ENCODE results near the gene APRT. TPM values are rescaled to one million over a fixed set of nuclear protein-coding genes. Genes with fewer than 3 reads are reported as not detected.
A peak's percentile ranks its signal among the peaks of the same experiment; 100 is the strongest.

APRT gene
- total and polyA plus RNA-seq, 5 experiments from 2014 or later, result 174 to 492 (median 428) TPM

- DNase-seq (no peak), ATAC-seq (no peak)
- Mint-ChIP-seq H3K4me1 (peaks cover 19 to 37% (median 28%) of the 10 kb centered on the region in 4 donors), H3K27me3 (no peaks in the 10 kb centered on the region), H3K4me3 (no peak overlapping the region), H3K36me3 (peaks cover 0 to 3% (median 0%) of the 10 kb centered on the region in 3 donors), H3K9me3 (no peaks in the 10 kb centered on the region), H3K27ac (peak overlapping the region in 5 of 10 donors; percentile 48 to 84 (median 56))
- POLR2A ChIA-PET, result interaction anchor here (0.6 to 1.8 kb wide), 5 partner anchors 40 to 314 kb away, joined by 3 to 4 read pairs (median 3); partner anchors contain the start of gene APRT
Observed at GRCh38 chr16:88853325-88853941, 41.7 kb upstream of the APRT start.

DNA sequence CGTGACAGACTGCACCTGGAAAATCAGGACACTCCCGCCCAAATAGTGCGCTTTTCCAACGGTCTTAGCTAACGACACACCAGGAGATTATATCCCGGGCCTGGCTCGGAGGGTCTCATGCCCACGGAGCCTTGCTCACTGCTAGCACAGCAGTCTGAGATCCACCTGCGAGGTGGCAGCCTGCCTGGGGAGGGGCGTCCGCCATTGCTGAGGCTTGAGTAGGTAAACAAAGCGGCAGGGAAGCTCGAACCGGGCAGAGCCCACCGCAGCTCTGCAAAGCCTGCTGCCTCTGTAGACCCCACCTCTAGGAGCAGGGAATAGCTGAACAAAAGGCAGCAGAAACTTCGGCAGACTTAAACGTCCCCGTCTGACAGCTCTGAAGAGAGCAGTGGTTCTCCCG, 39.9 kb upstream of the APRT start:
- Mint-ChIP-seq H3K36me3 (no peaks in the 10 kb centered on the region), H3K27me3 (no peaks in the 10 kb centered on the region), H3K27ac (peak overlapping the region in 1 of 10 donors; percentile 12), H3K4me1 (peaks cover 10 to 27% (median 18%) of the 10 kb centered on the region in 4 donors), H3K4me3 (no peak overlapping the region), H3K9me3 (no peaks in the 10 kb centered on the region)
- DNase-seq (no peak), ATAC-seq (no peak)
- POLR2A ChIA-PET, result no interaction called here

- DNase-seq (no peak), ATAC-seq (no peak)
- peak overlapping the region in 1 of 10 donors; percentile 84 for H3K27ac Mint-ChIP-seq
- no peaks in the 10 kb centered on the region for H3K9me3 Mint-ChIP-seq
- H3K27me3 Mint-ChIP-seq, result no peaks in the 10 kb centered on the region
- H3K36me3 Mint-ChIP-seq, result no peaks in the 10 kb centered on the region
- peaks cover 9 to 23% (median 14%) of the 10 kb centered on the region in 4 donors for H3K4me1 Mint-ChIP-seq
- POLR2A ChIA-PET, result no interaction called here
- H3K4me3 Mint-ChIP-seq, result no peak overlapping the region
Observed at GRCh38 chr16:88850531-88851199, 38.9 kb upstream of the APRT start.

GRCh38 chr16:88848557-88848956, 36.8 kb upstream of the APRT start:
- Mint-ChIP-seq H3K9me3 (no peaks in the 10 kb centered on the region), H3K4me1 (peaks cover 0 to 10% (median 4%) of the 10 kb centered on the region in 4 donors), H3K36me3 (peaks cover 0 to 3% (median 0%) of the 10 kb centered on the region in 3 donors), H3K27me3 (no peaks in the 10 kb centered on the region), H3K27ac (no peak overlapping the region), H3K4me3 (no peak overlapping the region)
- ATAC-seq, result no peak
- no peak for DNase-seq
- POLR2A ChIA-PET, result no interaction called here

GRCh38 chr16:88847654-88848053, 35.9 kb upstream of the APRT start:
- peaks cover 0 to 10% (median 4%) of the 10 kb centered on the region in 4 donors for H3K4me1 Mint-ChIP-seq
- H3K4me3 Mint-ChIP-seq, result peak overlapping the region in 1 of 10 donors; percentile 24
- ATAC-seq (no peak), DNase-seq (no peak)
- POLR2A ChIA-PET, result interaction anchor here (1.6 kb wide), 1 partner anchor 10 kb away, joined by 6 read pairs; the partner anchor contains the start of genes GALNS and TRAPPC2L
- no peaks in the 10 kb centered on the region for H3K27me3 Mint-ChIP-seq
- peaks cover 0 to 3% (median 0%) of the 10 kb centered on the region in 3 donors for H3K36me3 Mint-ChIP-seq
- no peak overlapping the region for H3K27ac Mint-ChIP-seq
- H3K9me3 Mint-ChIP-seq, result no peaks in the 10 kb centered on the region

GRCh38 chr16:88846088-88846487, 34.4 kb upstream of the APRT start:
- ATAC-seq (no peak), DNase-seq (no peak)
- POLR2A ChIA-PET, result interaction anchor here (0.7 to 1.6 kb wide), 2 partner anchors 11 to 27 kb away, joined by 6 to 8 read pairs; partner anchors contain the start of genes GALNS and TRAPPC2L
- H3K9me3 Mint-ChIP-seq, result no peaks in the 10 kb centered on the region
- peaks cover 0 to 4% (median 0%) of the 10 kb centered on the region in 4 donors for H3K4me1 Mint-ChIP-seq
- no peaks in the 10 kb centered on the region for H3K27me3 Mint-ChIP-seq
- no peak overlapping the region for H3K27ac Mint-ChIP-seq
- peaks cover 0 to 3% (median 0%) of the 10 kb centered on the region in 3 donors for H3K36me3 Mint-ChIP-seq
- H3K4me3 Mint-ChIP-seq, result no peak overlapping the region

- POLR2A ChIA-PET, result no interaction called here
- DNase-seq, result no peak
- Mint-ChIP-seq H3K9me3 (no peaks in the 10 kb centered on the region), H3K27me3 (no peaks in the 10 kb centered on the region), H3K27ac (no peak overlapping the region), H3K4me1 (peaks cover 0 to 4% (median 0%) of the 10 kb centered on the region in 4 donors), H3K36me3 (peaks cover 0 to 8% (median 4%) of the 10 kb centered on the region in 3 donors), H3K4me3 (no peak overlapping the region)
- no peak for ATAC-seq
Observed at GRCh38 chr16:88844419-88845036, 32.8 kb upstream of the APRT start.

DNA sequence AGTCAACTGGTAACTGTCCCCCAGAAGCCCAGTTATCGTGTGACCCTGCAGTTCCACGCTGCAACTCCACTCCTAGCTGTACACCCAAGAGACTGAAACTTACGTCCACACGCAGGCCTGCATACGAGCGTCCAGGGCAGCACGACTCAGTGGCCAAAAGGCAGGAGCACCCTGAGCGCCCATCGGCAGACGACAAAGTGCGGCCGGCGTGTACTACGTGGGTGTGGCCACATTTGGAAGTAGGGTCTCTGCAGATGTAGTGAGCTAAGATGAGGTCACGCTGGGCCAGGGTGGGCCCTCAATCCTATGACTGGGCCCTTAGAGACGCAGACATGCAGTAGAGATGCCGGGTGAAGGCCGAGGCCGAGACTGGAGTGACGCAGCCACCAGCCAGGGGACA, 31.5 kb upstream of the APRT start:
- POLR2A ChIA-PET, result no interaction called here
- Mint-ChIP-seq H3K4me3 (no peak overlapping the region), H3K9me3 (no peaks in the 10 kb centered on the region), H3K4me1 (peaks cover 0 to 4% (median 0%) of the 10 kb centered on the region in 4 donors), H3K27ac (no peak overlapping the region), H3K27me3 (no peaks in the 10 kb centered on the region), H3K36me3 (peaks cover 0 to 8% (median 4%) of the 10 kb centered on the region in 3 donors)
- DNase-seq, result no peak
- no peak for ATAC-seq

GRCh38 chr16:88842806-88843205, 31.1 kb upstream of the APRT start:
- Mint-ChIP-seq H3K4me3 (no peak overlapping the region), H3K4me1 (peaks cover 0 to 2% (median 0%) of the 10 kb centered on the region in 4 donors), H3K36me3 (peaks cover 0 to 8% (median 4%) of the 10 kb centered on the region in 3 donors), H3K27me3 (no peaks in the 10 kb centered on the region), H3K27ac (no peak overlapping the region), H3K9me3 (no peaks in the 10 kb centered on the region)
- POLR2A ChIA-PET, result no interaction called here
- ATAC-seq, result no peak
- no peak for DNase-seq

DNA sequence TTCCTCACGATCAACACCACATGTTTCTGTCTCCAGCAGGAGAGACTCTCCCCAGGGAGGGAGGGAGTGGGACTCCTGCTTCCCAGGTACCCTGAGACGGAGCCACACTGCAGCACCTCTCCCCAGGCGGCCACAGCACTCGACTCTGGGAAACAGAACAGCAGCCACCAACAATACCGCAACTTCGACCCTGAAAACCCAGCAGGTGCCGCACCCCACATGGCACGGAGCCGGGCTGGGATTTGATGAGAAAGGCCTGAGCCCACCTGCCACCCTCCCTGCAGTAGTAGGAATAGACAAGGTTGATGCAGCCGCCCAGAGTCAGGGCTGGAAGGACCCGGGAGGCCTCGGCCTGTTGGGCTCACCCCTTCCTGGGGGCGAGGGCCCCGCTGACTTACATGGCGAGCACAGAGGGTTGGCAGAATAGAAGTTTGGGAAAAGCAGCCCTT, 30.6 kb upstream of the APRT start:
- peaks cover 0 to 8% (median 4%) of the 10 kb centered on the region in 3 donors for H3K36me3 Mint-ChIP-seq
- peaks cover 0 to 2% (median 0%) of the 10 kb centered on the region in 4 donors for H3K4me1 Mint-ChIP-seq
- no peaks in the 10 kb centered on the region for H3K27me3 Mint-ChIP-seq
- ATAC-seq (no peak), DNase-seq (no peak)
- H3K9me3 Mint-ChIP-seq, result no peaks in the 10 kb centered on the region
- H3K4me3 Mint-ChIP-seq, result no peak overlapping the region
- POLR2A ChIA-PET, result no interaction called here
- peak overlapping the region in 2 of 10 donors; percentile 31 to 62 for H3K27ac Mint-ChIP-seq

- no peak for ATAC-seq
- no peak overlapping the region for H3K4me3 Mint-ChIP-seq
- H3K27ac Mint-ChIP-seq, result peak overlapping the region in 2 of 10 donors; percentile 31 to 62
- POLR2A ChIA-PET, result no interaction called here
- no peaks in the 10 kb centered on the region for H3K9me3 Mint-ChIP-seq
- H3K27me3 Mint-ChIP-seq, result no peaks in the 10 kb centered on the region
- peaks cover 0 to 2% (median 0%) of the 10 kb centered on the region in 4 donors for H3K4me1 Mint-ChIP-seq
- peaks cover 0 to 8% (median 4%) of the 10 kb centered on the region in 3 donors for H3K36me3 Mint-ChIP-seq
- DNase-seq, result no peak
Observed at GRCh38 chr16:88841521-88842307, 30.0 kb upstream of the APRT start.

DNA sequence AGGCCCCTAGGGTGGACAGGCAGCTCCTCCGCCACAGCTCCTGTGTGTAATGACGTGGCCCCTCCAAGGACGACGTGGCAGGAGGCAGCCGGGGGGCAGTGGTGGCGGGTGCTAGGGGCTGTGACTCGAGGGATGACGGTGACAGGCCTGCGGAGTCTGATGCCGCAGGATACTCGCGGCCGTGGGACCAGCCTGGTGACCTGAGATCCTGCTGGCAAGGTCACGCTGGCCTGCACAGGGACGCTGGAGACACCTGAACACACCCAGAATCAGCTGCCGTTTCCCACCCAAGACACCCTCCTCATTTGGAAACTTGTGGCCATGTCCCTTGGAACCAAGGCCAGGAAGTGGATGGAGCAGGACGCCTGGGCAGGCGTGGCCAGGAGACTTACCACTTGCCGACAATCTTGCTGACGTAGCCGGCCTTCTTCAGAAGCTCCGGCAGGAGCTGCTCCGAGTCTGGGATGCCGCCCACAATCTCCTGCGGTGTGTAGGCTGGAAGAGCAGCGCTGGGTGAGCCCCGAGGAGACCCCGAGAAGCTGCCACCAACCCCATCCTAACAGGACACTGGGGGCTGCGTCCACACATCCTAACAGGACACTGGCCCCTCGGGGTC, 29.0 kb upstream of the APRT start:
- Mint-ChIP-seq H3K27ac (no peak overlapping the region), H3K4me3 (no peak overlapping the region), H3K27me3 (no peaks in the 10 kb centered on the region), H3K36me3 (peaks cover 0 to 8% (median 4%) of the 10 kb centered on the region in 3 donors), H3K4me1 (no peaks in the 10 kb centered on the region), H3K9me3 (no peaks in the 10 kb centered on the region)
- ATAC-seq (no peak), DNase-seq (no peak)
- POLR2A ChIA-PET, result no interaction called here
